ENCODE results near the gene SRSF4. TPM values are rescaled to one million over a fixed set of nuclear protein-coding genes. Genes with fewer than 3 reads are reported as not detected.
"Not testable (repeated sequence)": the region's sequence is repeated elsewhere in the genome, so short reads cannot be mapped to it uniquely, and the experiment has no call there.

The SRSF4 gene
- total RNA-seq, 2 donors from 2014 or later, result 86.3 to 90.3 TPM

GRCh38 chr1:29152046-29152805, 29.5 kb downstream of the SRSF4 start:
- intact Hi-C loops (cut with DNase I), result no loop called here
- Histone ChIP-seq H3K9me3 (no peaks in the 10 kb centered on the region), H3K4me3 (no peak overlapping the region), H3K36me3 (peaks cover 36% of the 10 kb centered on the region), H3K4me1 (no peaks in the 10 kb centered on the region), H3K27me3 (no peaks in the 10 kb centered on the region), H3K9ac (ENCODE audit: low read depth in 2 of 2, low read length in 2 of 2) (no peak overlapping the region), H3K27ac (no peak overlapping the region)
- no peak for TF ChIP-seq CTCF (IDR thresholded peaks at IDR 0.05)
- DNase-seq, result no peak

GRCh38 chr1:29150346-29150745, 31.4 kb downstream of the SRSF4 start:
- H3K27me3 ChIP-seq; H3K9ac ChIP-seq (ENCODE audit: low read depth in 2 of 2, low read length in 2 of 2); H3K4me1 ChIP-seq; H3K9me3 ChIP-seq; H3K27ac ChIP-seq; H3K4me3 ChIP-seq; intact Hi-C loops (cut with DNase I); DNase-seq: not testable (repeated sequence)
- H3K36me3 ChIP-seq, result peaks cover 36% of the 10 kb centered on the region

GRCh38 chr1:29148656-29149491, 32.8 kb downstream of the SRSF4 start:
- intact Hi-C loops (cut with DNase I), result no loop called here
- Histone ChIP-seq H3K36me3 (peaks cover 28% of the 10 kb centered on the region), H3K9ac (ENCODE audit: low read depth in 2 of 2, low read length in 2 of 2) (no peak overlapping the region), H3K4me3 (no peak overlapping the region), H3K4me1 (peaks cover 6% of the 10 kb centered on the region), H3K9me3 (no peaks in the 10 kb centered on the region), H3K27me3 (no peaks in the 10 kb centered on the region), H3K27ac (no peak overlapping the region)
- no peak for DNase-seq
- no peak for TF ChIP-seq CTCF (IDR thresholded peaks at IDR 0.05)

GRCh38 chr1:29145739-29146437, 35.8 kb downstream of the SRSF4 start:
- Histone ChIP-seq H3K9me3 (no peaks in the 10 kb centered on the region), H3K36me3 (peaks cover 13% of the 10 kb centered on the region), H3K27ac (peak overlapping the region; percentile 50), H3K9ac (ENCODE audit: low read depth in 2 of 2, low read length in 2 of 2) (no peak overlapping the region), H3K4me3 (no peak overlapping the region), H3K27me3 (no peaks in the 10 kb centered on the region), H3K4me1 (peaks cover 6% of the 10 kb centered on the region)
- TF ChIP-seq CTCF (IDR thresholded peaks at IDR 0.05), result no peak
- intact Hi-C loops (cut with DNase I), result no loop called here
- peak; percentile 33 for DNase-seq

GRCh38 chr1:29144178-29144577, 37.5 kb downstream of the SRSF4 start:
- no peak overlapping the region for H3K27ac ChIP-seq
- peaks cover 9% of the 10 kb centered on the region for H3K36me3 ChIP-seq
- no peak for TF ChIP-seq CTCF (IDR thresholded peaks at IDR 0.05)
- peaks cover 6% of the 10 kb centered on the region for H3K4me1 ChIP-seq
- H3K9me3 ChIP-seq, result no peaks in the 10 kb centered on the region
- H3K4me3 ChIP-seq, result no peak overlapping the region
- no peak for DNase-seq
- intact Hi-C loops (cut with DNase I), result no loop called here
- H3K9ac ChIP-seq (ENCODE audit: low read depth in 2 of 2, low read length in 2 of 2), result no peak overlapping the region
- H3K27me3 ChIP-seq, result no peaks in the 10 kb centered on the region

All from colonic mucosa (tissue), 4 donors.